ENCODE measurements around the gene SCN1A. TPM values are rescaled to one million over a fixed set of nuclear protein-coding genes. Genes with fewer than 3 reads are reported as not detected.

Gene SCN1A
- total RNA-seq, 1 donor from 2014 or later = 1.8 TPM

GRCh38 chr2:165961818-165962217 is 166.0 kb downstream of the SCN1A start:
- H3K36me3 Mint-ChIP-seq (ENCODE audit: unreplicated experiment) = no peaks in the 10 kb centered on the region
- DNase-seq = no peak
- H3K27me3 Mint-ChIP-seq (ENCODE audit: unreplicated experiment) = no peaks in the 10 kb centered on the region
- H3K4me1 Mint-ChIP-seq (ENCODE audit: low read depth, unreplicated experiment) = no peaks in the 10 kb centered on the region
- no peak overlapping the region for H3K27ac Mint-ChIP-seq (ENCODE audit: unreplicated experiment)
- no peak overlapping the region for H3K4me3 Mint-ChIP-seq (ENCODE audit: unreplicated experiment)
- no peaks in the 10 kb centered on the region for H3K9me3 Mint-ChIP-seq (ENCODE audit: unreplicated experiment)
- no peak for TF ChIP-seq CTCF (IDR thresholded peaks at IDR 0.05; ENCODE audit: partially characterized antibody, unreplicated experiment)

DNA sequence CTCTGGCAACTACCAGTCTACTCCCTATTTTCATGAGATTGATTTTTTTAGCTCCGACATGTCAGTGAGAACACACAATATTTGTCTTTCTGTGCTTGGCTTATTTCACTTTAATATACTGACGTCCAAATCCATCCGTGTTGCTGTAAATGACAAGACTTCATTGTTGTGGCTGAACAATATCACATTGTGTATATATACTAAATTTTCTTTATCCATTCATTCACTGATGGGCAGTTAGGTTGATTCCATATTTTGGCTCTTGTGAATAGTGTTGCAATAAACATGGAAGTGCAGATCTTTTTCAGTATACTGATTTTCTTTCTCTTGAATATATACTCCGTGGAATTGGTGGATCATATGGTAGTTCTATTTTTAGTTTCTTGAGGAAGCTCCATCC is 168.4 kb downstream of the SCN1A start:
- H3K27ac Mint-ChIP-seq (ENCODE audit: unreplicated experiment) = no peak overlapping the region
- no peak overlapping the region for H3K4me3 Mint-ChIP-seq (ENCODE audit: unreplicated experiment)
- no peaks in the 10 kb centered on the region for H3K36me3 Mint-ChIP-seq (ENCODE audit: unreplicated experiment)
- DNase-seq = no peak
- no peaks in the 10 kb centered on the region for H3K9me3 Mint-ChIP-seq (ENCODE audit: unreplicated experiment)
- H3K4me1 Mint-ChIP-seq (ENCODE audit: low read depth, unreplicated experiment) = peaks cover 2% of the 10 kb centered on the region
- H3K27me3 Mint-ChIP-seq (ENCODE audit: unreplicated experiment) = no peaks in the 10 kb centered on the region
- TF ChIP-seq CTCF (IDR thresholded peaks at IDR 0.05; ENCODE audit: partially characterized antibody, unreplicated experiment) = no peak

- Mint-ChIP-seq H3K4me1 (ENCODE audit: low read depth, unreplicated experiment) (peaks cover 2% of the 10 kb centered on the region), H3K27ac (ENCODE audit: unreplicated experiment) (no peak overlapping the region), H3K9me3 (ENCODE audit: unreplicated experiment) (no peaks in the 10 kb centered on the region), H3K36me3 (ENCODE audit: unreplicated experiment) (no peaks in the 10 kb centered on the region), H3K27me3 (ENCODE audit: unreplicated experiment) (no peaks in the 10 kb centered on the region), H3K4me3 (ENCODE audit: unreplicated experiment) (no peak overlapping the region)
- TF ChIP-seq CTCF (IDR thresholded peaks at IDR 0.05; ENCODE audit: partially characterized antibody, unreplicated experiment) = no peak
- DNase-seq = no peak
Observed at GRCh38 chr2:165958313-165958960, 169.4 kb downstream of the SCN1A start.

- no peaks in the 10 kb centered on the region for H3K36me3 Mint-ChIP-seq (ENCODE audit: unreplicated experiment)
- H3K27me3 Mint-ChIP-seq (ENCODE audit: unreplicated experiment) = no peaks in the 10 kb centered on the region
- peaks cover 2% of the 10 kb centered on the region for H3K4me1 Mint-ChIP-seq (ENCODE audit: low read depth, unreplicated experiment)
- TF ChIP-seq CTCF (IDR thresholded peaks at IDR 0.05; ENCODE audit: partially characterized antibody, unreplicated experiment) = no peak
- H3K9me3 Mint-ChIP-seq (ENCODE audit: unreplicated experiment) = no peaks in the 10 kb centered on the region
- no peak overlapping the region for H3K4me3 Mint-ChIP-seq (ENCODE audit: unreplicated experiment)
- no peak overlapping the region for H3K27ac Mint-ChIP-seq (ENCODE audit: unreplicated experiment)
- no peak for DNase-seq
Observed at GRCh38 chr2:165957030-165957675, 170.7 kb downstream of the SCN1A start.

Measured in glutamatergic neuron (in vitro differentiated cells).